Osteocyte (in vitro differentiated cells): Measurements from ENCODE around the gene SRRM2. TPM values are rescaled to one million over a fixed set of nuclear protein-coding genes. Genes with fewer than 3 reads are reported as not detected.

Source experiments
- DNase-seq: peaks from one replicate; pipeline ENCODE4 v3.0.0; 2021; ENCODE audit warnings: mixed read lengths; ENCODE audit not compliant: unreplicated experiment; ENCODE audit errors: extremely low spot score
- H3K27ac Mint-ChIP-seq: one replicate; pipeline ENCODE4 v1.8.0; 2021; ENCODE audit warnings: mild to moderate bottlenecking, mixed read lengths; ENCODE audit not compliant: unreplicated experiment
- H3K27me3 Mint-ChIP-seq: one replicate; pipeline ENCODE4 v1.8.0; 2021; ENCODE audit warnings: mixed read lengths; ENCODE audit not compliant: unreplicated experiment
- H3K36me3 Mint-ChIP-seq: one replicate; pipeline ENCODE4 v1.8.0; 2021; ENCODE audit warnings: mixed read lengths; ENCODE audit not compliant: unreplicated experiment
- H3K4me1 Mint-ChIP-seq: one replicate; pipeline ENCODE4 v1.8.0; 2021; ENCODE audit warnings: mixed read lengths; ENCODE audit not compliant: unreplicated experiment
- H3K4me3 Mint-ChIP-seq: one replicate; pipeline ENCODE4 v1.8.0; 2021; ENCODE audit warnings: mild to moderate bottlenecking, moderate library complexity, mixed read lengths; ENCODE audit not compliant: unreplicated experiment
- H3K9me3 Mint-ChIP-seq: one replicate; pipeline ENCODE4 v1.8.0; 2021; ENCODE audit warnings: mixed read lengths; ENCODE audit not compliant: unreplicated experiment
- CTCF ChIP-seq: fragments of 200-600 bp; sonication (generic); IDR thresholded peaks from 2 replicates; pipeline ENCODE4 v1.5.0; 2021; ENCODE audit warnings: antibody characterized with exemption, mild to moderate bottlenecking, moderate library complexity
- total RNA-seq: library from RNA; stranded (reverse); gene quantifications from 2 replicates; pipeline ENCODE4 v1.2.1, GENCODE V29; 2021

The SRRM2 gene
- total RNA-seq, 1 donor from 2014 or later: 572 TPM

- no peak for TF ChIP-seq CTCF
- DNase-seq: no peak
Measured at GRCh38 chr16:2741168-2741567, 11.3 kb upstream of the SRRM2 start.

GRCh38 chr16:2742323-2743006 lies 10.0 kb upstream of the SRRM2 start:
- H3K9me3 Mint-ChIP-seq: no peaks in the 10 kb centered on the region
- no peaks in the 10 kb centered on the region for H3K27me3 Mint-ChIP-seq
- no peak for TF ChIP-seq CTCF
- no peak for DNase-seq
- H3K27ac Mint-ChIP-seq: no peak overlapping the region
- no peaks in the 10 kb centered on the region for H3K36me3 Mint-ChIP-seq
- H3K4me3 Mint-ChIP-seq: no peak overlapping the region
- H3K4me1 Mint-ChIP-seq: no peaks in the 10 kb centered on the region

More at GRCh38 chr16:2741168-2741567, 11.3 kb upstream of the SRRM2 start:
- no peak overlapping the region for H3K4me3 Mint-ChIP-seq
- H3K27me3 Mint-ChIP-seq: no peaks in the 10 kb centered on the region
- H3K27ac Mint-ChIP-seq: no peak overlapping the region
- no peaks in the 10 kb centered on the region for H3K4me1 Mint-ChIP-seq
- H3K36me3 Mint-ChIP-seq: no peaks in the 10 kb centered on the region
- H3K9me3 Mint-ChIP-seq: no peaks in the 10 kb centered on the region

- no peak for DNase-seq
- H3K9me3 Mint-ChIP-seq: no peaks in the 10 kb centered on the region
- H3K4me1 Mint-ChIP-seq: no peaks in the 10 kb centered on the region
- TF ChIP-seq CTCF: no peak
- no peaks in the 10 kb centered on the region for H3K27me3 Mint-ChIP-seq
- H3K4me3 Mint-ChIP-seq: no peak overlapping the region
- no peaks in the 10 kb centered on the region for H3K36me3 Mint-ChIP-seq
- H3K27ac Mint-ChIP-seq: no peak overlapping the region
Measured at GRCh38 chr16:2743007-2743810, 9.2 kb upstream of the SRRM2 start.

GRCh38 chr16:2744711-2745110 lies 7.7 kb upstream of the SRRM2 start:
- H3K4me1 Mint-ChIP-seq: no peaks in the 10 kb centered on the region
- no peak for DNase-seq
- no peaks in the 10 kb centered on the region for H3K36me3 Mint-ChIP-seq
- no peak for TF ChIP-seq CTCF
- H3K27me3 Mint-ChIP-seq: no peaks in the 10 kb centered on the region
- H3K4me3 Mint-ChIP-seq: no peak overlapping the region
- no peaks in the 10 kb centered on the region for H3K9me3 Mint-ChIP-seq
- H3K27ac Mint-ChIP-seq: no peak overlapping the region
